ENCODE results near the gene RASD1.

- TF ChIP-seq CTCF (IDR thresholded peaks at IDR 0.05) (no peak), EP300 (IDR thresholded peaks at IDR 0.05; ENCODE audit: low read depth) (no peak), POLR2A (IDR thresholded peaks at IDR 0.05) (no peak)
These were observed 4.1 kb downstream of the RASD1 start for GRCh38 chr17:17492085-17492484.

Measured in transverse colon (tissue), 3 donors.